ENCODE measurements around the gene ZFX. TPM values are rescaled to one million over a fixed set of nuclear protein-coding genes. Genes with fewer than 3 reads are reported as not detected.
A peak's percentile ranks its signal among the peaks of the same experiment; 100 is the strongest.

Gene ZFX
- polyA plus RNA-seq, 3 donors from 2014 or later: 27.6 to 46.7 (median 38.6) TPM

- Mint-ChIP-seq H3K9me3 (no peaks in the 10 kb centered on the region), H3K27me3 (ENCODE audit: low read depth in 3 of 3) (no peaks in the 10 kb centered on the region), H3K4me1 (peaks cover 75 to 97% of the 10 kb centered on the region in 2 donors), H3K36me3 (peaks cover 0 to 7% (median 0%) of the 10 kb centered on the region in 3 donors), H3K4me3 (peak overlapping the region in 2 of 5 donors; percentile 25 to 40), H3K27ac (peak overlapping the region in 5 of 6 donors; percentile 33 to 67 (median 45))
- no peak for DNase-seq
These were observed 41.1 kb downstream of the ZFX start for GRCh38 chrX:24190500-24191156.

- DNase-seq: no peak
- H3K9me3 Mint-ChIP-seq: no peaks in the 10 kb centered on the region
- peaks cover 0 to 3% (median 0%) of the 10 kb centered on the region in 3 donors for H3K36me3 Mint-ChIP-seq
- H3K27me3 Mint-ChIP-seq (ENCODE audit: low read depth in 3 of 3): peaks cover 0 to 3% (median 0%) of the 10 kb centered on the region in 3 donors
- H3K4me1 Mint-ChIP-seq: peaks cover 71 to 93% of the 10 kb centered on the region in 2 donors
- no peak overlapping the region for H3K4me3 Mint-ChIP-seq
- no peak overlapping the region for H3K27ac Mint-ChIP-seq
These were observed 47.0 kb downstream of the ZFX start for GRCh38 chrX:24196509-24196908.

GRCh38 chrX:24198101-24198500, 48.6 kb downstream of the ZFX start:
- Mint-ChIP-seq H3K4me3 (no peak overlapping the region), H3K27me3 (ENCODE audit: low read depth in 3 of 3) (peaks cover 0 to 8% (median 0%) of the 10 kb centered on the region in 3 donors), H3K27ac (no peak overlapping the region), H3K36me3 (peaks cover 0 to 3% (median 0%) of the 10 kb centered on the region in 3 donors), H3K4me1 (peaks cover 74 to 93% of the 10 kb centered on the region in 2 donors), H3K9me3 (no peaks in the 10 kb centered on the region)
- DNase-seq: no peak

- Mint-ChIP-seq H3K36me3 (peaks cover 0 to 6% (median 0%) of the 10 kb centered on the region in 3 donors), H3K4me1 (peaks cover 75 to 94% of the 10 kb centered on the region in 2 donors), H3K9me3 (no peaks in the 10 kb centered on the region)
These were observed 50.6 kb downstream of the ZFX start for GRCh38 chrX:24200133-24200532.

GRCh38 chrX:24201216-24201615, 51.7 kb downstream of the ZFX start:
- H3K9me3 Mint-ChIP-seq: no peaks in the 10 kb centered on the region
- peaks cover 0 to 4% (median 0%) of the 10 kb centered on the region in 3 donors for H3K36me3 Mint-ChIP-seq
- no peak overlapping the region for H3K4me3 Mint-ChIP-seq
- no peak for DNase-seq
- peaks cover 0 to 8% (median 0%) of the 10 kb centered on the region in 3 donors for H3K27me3 Mint-ChIP-seq (ENCODE audit: low read depth in 3 of 3)
- peaks cover 79 to 96% of the 10 kb centered on the region in 2 donors for H3K4me1 Mint-ChIP-seq
- no peak overlapping the region for H3K27ac Mint-ChIP-seq

More at GRCh38 chrX:24200133-24200532, 50.6 kb downstream of the ZFX start:
- Mint-ChIP-seq H3K4me3 (peak overlapping the region in 4 of 5 donors; percentile 2 to 45 (median 21)), H3K27me3 (ENCODE audit: low read depth in 3 of 3) (peaks cover 0 to 8% (median 0%) of the 10 kb centered on the region in 3 donors), H3K27ac (peak overlapping the region; percentile 43 to 75 (median 57))
- DNase-seq: no peak

GRCh38 chrX:24202465-24203031, 53.0 kb downstream of the ZFX start:
- Mint-ChIP-seq H3K27ac (peak overlapping the region; percentile 3 to 65 (median 44)), H3K36me3 (peaks cover 0 to 5% (median 3%) of the 10 kb centered on the region in 3 donors), H3K4me3 (no peak overlapping the region), H3K4me1 (peaks cover 71 to 88% of the 10 kb centered on the region in 2 donors), H3K27me3 (ENCODE audit: low read depth in 3 of 3) (peaks cover 0 to 4% (median 0%) of the 10 kb centered on the region in 3 donors), H3K9me3 (no peaks in the 10 kb centered on the region)
- DNase-seq: no peak

- H3K9me3 Mint-ChIP-seq: no peaks in the 10 kb centered on the region
- H3K4me1 Mint-ChIP-seq: peaks cover 68 to 90% of the 10 kb centered on the region in 2 donors
- H3K4me3 Mint-ChIP-seq: no peak overlapping the region
- H3K27ac Mint-ChIP-seq: peak overlapping the region; percentile 3 to 75 (median 49)
- H3K36me3 Mint-ChIP-seq: peaks cover 0 to 11% (median 8%) of the 10 kb centered on the region in 3 donors
- peaks cover 0 to 4% (median 0%) of the 10 kb centered on the region in 3 donors for H3K27me3 Mint-ChIP-seq (ENCODE audit: low read depth in 3 of 3)
- DNase-seq: no peak
These were observed 53.7 kb downstream of the ZFX start for GRCh38 chrX:24203072-24203808.

GRCh38 chrX:24204331-24204730, 54.8 kb downstream of the ZFX start:
- peaks cover 0 to 4% (median 0%) of the 10 kb centered on the region in 3 donors for H3K27me3 Mint-ChIP-seq (ENCODE audit: low read depth in 3 of 3)

GRCh38 chrX:24204958-24205357, 55.4 kb downstream of the ZFX start:
- DNase-seq: no peak
- Mint-ChIP-seq H3K4me1 (peaks cover 58 to 73% of the 10 kb centered on the region in 2 donors), H3K4me3 (peak overlapping the region in 2 of 5 donors; percentile 17 to 30), H3K27me3 (ENCODE audit: low read depth in 3 of 3) (peaks cover 0 to 4% (median 0%) of the 10 kb centered on the region in 3 donors), H3K9me3 (no peaks in the 10 kb centered on the region), H3K27ac (peak overlapping the region in 5 of 6 donors; percentile 3 to 31 (median 18)), H3K36me3 (peaks cover 0 to 11% (median 10%) of the 10 kb centered on the region in 3 donors)

More at GRCh38 chrX:24204331-24204730, 54.8 kb downstream of the ZFX start:
- no peak overlapping the region for H3K4me3 Mint-ChIP-seq
- peaks cover 0 to 11% (median 8%) of the 10 kb centered on the region in 3 donors for H3K36me3 Mint-ChIP-seq
- H3K27ac Mint-ChIP-seq: peak overlapping the region in 3 of 6 donors; percentile 4 to 14 (median 8)
- H3K4me1 Mint-ChIP-seq: peaks cover 61 to 79% of the 10 kb centered on the region in 2 donors
- no peak for DNase-seq
- no peaks in the 10 kb centered on the region for H3K9me3 Mint-ChIP-seq

GRCh38 chrX:24207826-24208225, 58.3 kb downstream of the ZFX start:
- Mint-ChIP-seq H3K27ac (peak overlapping the region in 1 of 6 donors; percentile 50), H3K9me3 (no peaks in the 10 kb centered on the region), H3K27me3 (ENCODE audit: low read depth in 3 of 3) (peaks cover 0 to 4% (median 0%) of the 10 kb centered on the region in 3 donors), H3K4me3 (no peak overlapping the region), H3K4me1 (peaks cover 37 to 46% of the 10 kb centered on the region in 2 donors), H3K36me3 (peaks cover 0 to 25% (median 24%) of the 10 kb centered on the region in 3 donors)
- DNase-seq: no peak

- DNase-seq: no peak
- peaks cover 28 to 38% of the 10 kb centered on the region in 2 donors for H3K4me1 Mint-ChIP-seq
- peaks cover 0 to 25% (median 22%) of the 10 kb centered on the region in 3 donors for H3K36me3 Mint-ChIP-seq
- H3K4me3 Mint-ChIP-seq: no peak overlapping the region
- H3K27me3 Mint-ChIP-seq (ENCODE audit: low read depth in 3 of 3): peaks cover 0 to 4% (median 0%) of the 10 kb centered on the region in 3 donors
- no peak overlapping the region for H3K27ac Mint-ChIP-seq
- no peaks in the 10 kb centered on the region for H3K9me3 Mint-ChIP-seq
These were observed 59.1 kb downstream of the ZFX start for GRCh38 chrX:24208496-24209240.

- Mint-ChIP-seq H3K27ac (peak overlapping the region in 1 of 6 donors; percentile 7), H3K36me3 (peaks cover 0 to 25% (median 25%) of the 10 kb centered on the region in 3 donors)
These were observed 60.7 kb downstream of the ZFX start for GRCh38 chrX:24210190-24210589.

GRCh38 chrX:24214568-24214967, 65.0 kb downstream of the ZFX start:
- Mint-ChIP-seq H3K36me3 (peaks cover 0 to 18% (median 17%) of the 10 kb centered on the region in 3 donors), H3K9me3 (no peaks in the 10 kb centered on the region), H3K4me3 (no peak overlapping the region), H3K4me1 (peaks cover 8 to 19% of the 10 kb centered on the region in 2 donors), H3K27ac (peak overlapping the region in 1 of 6 donors; percentile 64), H3K27me3 (ENCODE audit: low read depth in 3 of 3) (peaks cover 0 to 4% (median 0%) of the 10 kb centered on the region in 3 donors)
- DNase-seq: no peak

More at GRCh38 chrX:24210190-24210589, 60.7 kb downstream of the ZFX start:
- no peak for DNase-seq
- H3K9me3 Mint-ChIP-seq: no peaks in the 10 kb centered on the region
- no peak overlapping the region for H3K4me3 Mint-ChIP-seq
- H3K27me3 Mint-ChIP-seq (ENCODE audit: low read depth in 3 of 3): peaks cover 0 to 4% (median 0%) of the 10 kb centered on the region in 3 donors
- peaks cover 17 to 22% of the 10 kb centered on the region in 2 donors for H3K4me1 Mint-ChIP-seq
